Erythroblast (primary cell): ENCODE data around the gene ERN1.

Experiments used
- GATA1 ChIP-seq: IDR thresholded peaks from 2 replicates; pipeline ENCODE4 v1.6.1; 2011; ENCODE audit warnings: low read depth, mild to moderate bottlenecking, control low read depth, low read length, moderate library complexity
- POLR2A ChIP-seq: IDR thresholded peaks from 2 replicates; pipeline ENCODE4 v1.6.1; 2011; ENCODE audit warnings: mild to moderate bottlenecking, low read length

DNA sequence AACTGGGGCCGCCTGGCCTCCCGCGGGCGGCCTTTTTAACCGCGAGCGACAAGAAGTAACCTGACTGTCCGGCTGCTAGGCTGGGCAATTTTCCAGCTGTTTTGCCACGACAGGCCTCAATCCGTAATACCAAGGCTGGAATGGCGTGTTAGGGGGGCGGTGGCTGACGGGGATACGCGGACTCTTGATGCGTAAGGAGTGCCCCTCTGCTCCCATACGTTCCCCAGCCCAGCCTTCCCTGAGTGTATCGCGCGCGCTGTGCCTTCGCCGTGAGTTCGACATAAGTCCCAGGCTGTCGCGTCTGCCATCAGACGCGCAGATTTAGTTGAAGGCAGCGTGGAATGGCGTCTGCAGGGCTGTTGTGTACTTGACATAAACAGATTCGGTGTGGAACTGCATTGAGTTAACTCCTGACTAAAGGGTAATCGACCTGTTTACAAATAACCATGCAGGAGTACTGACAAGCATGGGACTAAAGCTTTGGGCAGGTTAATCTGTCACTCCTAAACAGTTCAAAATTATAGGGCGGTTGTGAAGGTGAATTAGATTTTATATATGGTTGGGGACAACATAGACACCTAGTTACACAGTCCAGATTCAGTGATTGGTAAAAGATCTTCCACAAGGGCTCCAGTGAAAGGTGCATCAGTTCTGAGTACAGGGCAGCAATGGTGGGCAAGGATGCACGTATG is 16.6 kb upstream of the ERN1 start:
- TF ChIP-seq POLR2A (no peak), GATA1 (no peak)
